Testis (tissue), 3 donors: ENCODE results near the gene LRRC1. TPM values are rescaled to one million over a fixed set of nuclear protein-coding genes. Genes with fewer than 3 reads are reported as not detected.

Experiments
- DNase-seq: peaks from one replicate; pipeline ENCODE4 v3.0.0-alpha.2; 2019
- H3K27ac ChIP-seq, 2 donors: fragments of 200-600 bp; sonication (generic); one replicate each; pipeline ENCODE4 v1.5.1; 2019
- H3K27me3 ChIP-seq: fragments of 200-600 bp; sonication (generic); one replicate; pipeline ENCODE4 v1.5.1; 2019
- H3K36me3 ChIP-seq: fragments of 200-600 bp; sonication (generic); one replicate; pipeline ENCODE4 v1.5.1; 2017; ENCODE audit warnings: low read depth; ENCODE audit errors: missing control alignments
- H3K4me1 ChIP-seq: fragments of 200-600 bp; sonication (generic); one replicate; pipeline ENCODE4 v1.5.1; 2019
- H3K4me3 ChIP-seq, 2 donors: fragments of 200-600 bp; sonication (generic); one replicate each; pipeline ENCODE4 v1.5.1; 2017 to 2019
- H3K9me3 ChIP-seq: fragments of 200-600 bp; sonication (generic); one replicate; pipeline ENCODE4 v1.5.1; 2017
- CTCF ChIP-seq, 3 experiments: fragments of 450-650 bp in 2 of 3; fragments of 200-600 bp in 1 of 3; sonication (generic) in 1 of 3; IDR thresholded peaks; one replicate each; pipeline ENCODE4 v1.5.1; 2016 to 2019; ENCODE audit warnings: antibody characterized with exemption in 3 of 3, mild to moderate bottlenecking in 2 of 3, moderate library complexity in 1 of 3
- POLR2A ChIP-seq: fragments of 450-650 bp; IDR thresholded peaks from one replicate; pipeline ENCODE4 v1.6.1; 2017; ENCODE audit warnings: antibody characterized with exemption, mild to moderate bottlenecking, moderate library complexity
- WGBS, 2 donors: methylation state at CpG; one replicate each; pipeline ENCODE4 v1.1.5; 2018; 5-methylcytosine and 5-hydroxymethylcytosine counted together
- intact Hi-C: fragments of 100-400 bp; cut with DNase I; formaldehyde crosslinking; loops from one replicate; pipeline ENCODE4 v1.15.1; 2023; ENCODE audit warnings: low total_unique reads
- polyA plus RNA-seq: library from polyadenylated mRNA; stranded (reverse); fragments of 350-450 nt; fragmentation: Illumina TruSeq; extraction: RNeasy Lipid Tissue Mini Kit (QIAGEN cat#74804); gene quantifications from one replicate; pipeline ENCODE4 v1.2.3, GENCODE V29; 2014; ENCODE audit warnings: low read depth, low replicate concordance; ENCODE audit not compliant: insufficient read depth
- total RNA-seq, 2 donors: library from RNA; depleted of rRNA; stranded (reverse); fragments of >200 nt; gene quantifications; one replicate each; pipeline ENCODE4 v1.2.3, GENCODE V29; 2016

LRRC1 gene
- total and polyA plus RNA-seq, 3 donors from 2014 or later: 29.5 to 36.5 (median 34.1) TPM

- peak overlapping the region; percentile 82 to 93 for H3K4me3 ChIP-seq
- H3K27me3 ChIP-seq: no peaks in the 10 kb centered on the region
- intact Hi-C loops: loop anchor here (10.0 kb wide), 1 partner anchor 161 kb away; no protein-coding TSS in a partner anchor
- DNase-seq: peak; percentile 83
- H3K9me3 ChIP-seq: no peaks in the 10 kb centered on the region
- H3K27ac ChIP-seq: peak overlapping the region; percentile 79 to 81
- TF ChIP-seq CTCF (IDR thresholded peaks at IDR 0.05) (peak; percentile 32 to 50 (median 38)), POLR2A (no peak)
- 0 to 1% methylated on average over 17 to 27 of the region's 27 CpGs for WGBS, 2 donors
- peaks cover 11% of the 10 kb centered on the region for H3K4me1 ChIP-seq
- no peaks in the 10 kb centered on the region for H3K36me3 ChIP-seq
These were observed 577 bp upstream of the LRRC1 start for GRCh38 chr6:53794137-53794719.

GRCh38 chr6:53795340-53795701 is 516 bp downstream of the LRRC1 start:
- Histone ChIP-seq H3K4me3 (peak overlapping the region; percentile 82 to 93), H3K4me1 (peaks cover 11% of the 10 kb centered on the region), H3K36me3 (no peaks in the 10 kb centered on the region), H3K27ac (peak overlapping the region; percentile 79 to 81), H3K9me3 (no peaks in the 10 kb centered on the region), H3K27me3 (no peaks in the 10 kb centered on the region)
- 0 to 1% methylated on average over 13 to 21 of the region's 21 CpGs for WGBS, 2 donors
- intact Hi-C loops: loop anchor here (10.0 kb wide), 1 partner anchor 159 kb away; no protein-coding TSS in a partner anchor
- TF ChIP-seq POLR2A (no peak), CTCF (IDR thresholded peaks at IDR 0.05) (no peak)
- DNase-seq: no peak

GRCh38 chr6:53795702-53796450 is 1.1 kb downstream of the LRRC1 start:
- H3K27ac ChIP-seq: peak overlapping the region; percentile 79 to 81
- H3K27me3 ChIP-seq: no peaks in the 10 kb centered on the region
- peak; percentile 57 for DNase-seq
- peak overlapping the region; percentile 82 to 93 for H3K4me3 ChIP-seq
- TF ChIP-seq CTCF (IDR thresholded peaks at IDR 0.05) (no peak), POLR2A (no peak)
- intact Hi-C loops: loop anchor here (10.0 kb wide), 1 partner anchor 159 kb away; no protein-coding TSS in a partner anchor
- no peaks in the 10 kb centered on the region for H3K36me3 ChIP-seq
- H3K4me1 ChIP-seq: peaks cover 11% of the 10 kb centered on the region
- WGBS, 2 donors: 6 to 13% methylated on average over 15 to 47 of the region's 47 CpGs
- H3K9me3 ChIP-seq: no peaks in the 10 kb centered on the region

GRCh38 chr6:53796451-53796780 is 1.6 kb downstream of the LRRC1 start:
- Histone ChIP-seq H3K4me3 (peak overlapping the region; percentile 82 to 93), H3K36me3 (no peaks in the 10 kb centered on the region), H3K9me3 (no peaks in the 10 kb centered on the region), H3K27me3 (no peaks in the 10 kb centered on the region), H3K27ac (peak overlapping the region; percentile 79 to 81), H3K4me1 (peaks cover 11% of the 10 kb centered on the region)
- DNase-seq: no peak
- TF ChIP-seq POLR2A (no peak), CTCF (IDR thresholded peaks at IDR 0.05) (no peak)
- 19 to 22% methylated on average over 3 of the region's 3 CpGs for WGBS, 2 donors
- intact Hi-C loops: loop anchor here (10.0 kb wide), 1 partner anchor 158 kb away; no protein-coding TSS in a partner anchor
